H1 (cell line): Measurements from ENCODE around the gene ADPRHL1. TPM values are rescaled to one million over a fixed set of nuclear protein-coding genes. Genes with fewer than 3 reads are reported as not detected.

Experiments used
- ATF2 ChIP-seq: IDR thresholded peaks from 2 replicates; pipeline ENCODE4 v1.6.1; 2012; ENCODE audit warnings: low read length, inconsistent platforms
- CEBPB ChIP-seq: IDR thresholded peaks from 2 replicates; pipeline ENCODE4 v1.6.1; 2012; ENCODE audit warnings: low read depth, low read length
- GTF2F1 ChIP-seq: IDR thresholded peaks from 2 replicates; pipeline ENCODE4 v1.6.1; 2012; ENCODE audit warnings: low read depth, low read length, improper control_type of control experiment, borderline replicate concordance
- JUND ChIP-seq: IDR thresholded peaks from 2 replicates; pipeline ENCODE4 v1.6.1; 2011; ENCODE audit warnings: mild to moderate bottlenecking, improper control_type of control experiment, low read length
- KDM4A ChIP-seq: IDR thresholded peaks from one replicate; pipeline ENCODE4 v1.7.1; 2012; ENCODE audit warnings: low read depth, mild to moderate bottlenecking, moderate library complexity, low read length, inconsistent platforms; ENCODE audit not compliant: severe bottlenecking
- USF2 ChIP-seq: IDR thresholded peaks from 2 replicates; pipeline ENCODE4 v1.6.1; 2011; ENCODE audit warnings: low read length, improper control_type of control experiment
- polyA plus RNA-seq, 7 experiments: library from polyadenylated mRNA; depleted of rRNA in 3 of 7; stranded (reverse) in 5 of 7; unstranded in 2 of 7; fragments of >200 nt in 5 of 7; fragments of 200-250 nt in 2 of 7; gene quantifications; 1 replicate in 5 of 7; 2 replicates in 1 of 7; 4 replicates in 1 of 7; pipeline versions ENCODE4 v1.2.1 to v1.2.3, GENCODE V29; 2011 to 2013; ENCODE audit warnings: missing spikeins in 2 of 7, mixed read lengths in 2 of 7
- total RNA-seq: library from RNA; stranded (reverse); fragmentation: NEBNext Ultra II Directional; extraction: Animal tissue kit (Norgen Biotek cat#: 25700); gene quantifications from 2 replicates; pipeline ENCODE4 v1.2.1, GENCODE V29; 2021

The ADPRHL1 gene
- total and polyA plus RNA-seq, 2 of the 8 experiments (the other 6 are each of a cell fraction or from before 2014, with no cell fraction given): 0.74 to 1.7 TPM

- no peak for TF ChIP-seq ATF2
- TF ChIP-seq CEBPB: no peak
- no peak for TF ChIP-seq JUND
- no peak for TF ChIP-seq USF2
- TF ChIP-seq GTF2F1: no peak
- no peak for TF ChIP-seq KDM4A
Observed at GRCh38 chr13:113488283-113488682, 35.0 kb upstream of the ADPRHL1 start (continued).
